Stimulated activated naive CD8-positive, alpha-beta T cell treated with anti-CD3 and anti-CD28 coated beads, Interleukin-15, amount 100 ng/mL, for 72 hours (primary cell): Measurements from ENCODE around the gene OPRL1.
A peak's percentile ranks its signal among the peaks of the same experiment; 100 is the strongest.

ENCODE experiments used
- ATAC-seq: fragments of 150-1000 bp; cut with Tn5 transposase; 2 replicates; pipeline ENCODE4 v1.10.0; 2021; ENCODE audit warnings: mild to moderate bottlenecking, moderate library complexity
- DNase-seq, 2 donors: peaks; one replicate each; pipeline ENCODE4 v3.0.0; 2021 to 2022
- H3K27ac Mint-ChIP-seq, 2 donors: one replicate each; pipeline ENCODE4 v1.8.0; 2022; ENCODE audit warnings: mild to moderate bottlenecking in 2 of 2, mixed read lengths in 2 of 2, moderate library complexity in 2 of 2
- H3K27me3 Mint-ChIP-seq: one replicate; pipeline ENCODE4 v1.8.0; 2022; ENCODE audit warnings: mixed read lengths
- H3K4me1 Mint-ChIP-seq: one replicate; pipeline ENCODE4 v1.8.0; 2022; ENCODE audit warnings: mild to moderate bottlenecking, mixed read lengths
- H3K4me3 Mint-ChIP-seq, 2 donors: one replicate each; pipeline ENCODE4 v1.8.0; 2022; ENCODE audit warnings: mild to moderate bottlenecking in 2 of 2, mixed read lengths in 2 of 2, moderate library complexity in 1 of 2
- H3K9me3 Mint-ChIP-seq, 2 donors: one replicate each; pipeline ENCODE4 v1.8.0; 2022; ENCODE audit warnings: mixed read lengths in 2 of 2

OPRL1 gene

DNA sequence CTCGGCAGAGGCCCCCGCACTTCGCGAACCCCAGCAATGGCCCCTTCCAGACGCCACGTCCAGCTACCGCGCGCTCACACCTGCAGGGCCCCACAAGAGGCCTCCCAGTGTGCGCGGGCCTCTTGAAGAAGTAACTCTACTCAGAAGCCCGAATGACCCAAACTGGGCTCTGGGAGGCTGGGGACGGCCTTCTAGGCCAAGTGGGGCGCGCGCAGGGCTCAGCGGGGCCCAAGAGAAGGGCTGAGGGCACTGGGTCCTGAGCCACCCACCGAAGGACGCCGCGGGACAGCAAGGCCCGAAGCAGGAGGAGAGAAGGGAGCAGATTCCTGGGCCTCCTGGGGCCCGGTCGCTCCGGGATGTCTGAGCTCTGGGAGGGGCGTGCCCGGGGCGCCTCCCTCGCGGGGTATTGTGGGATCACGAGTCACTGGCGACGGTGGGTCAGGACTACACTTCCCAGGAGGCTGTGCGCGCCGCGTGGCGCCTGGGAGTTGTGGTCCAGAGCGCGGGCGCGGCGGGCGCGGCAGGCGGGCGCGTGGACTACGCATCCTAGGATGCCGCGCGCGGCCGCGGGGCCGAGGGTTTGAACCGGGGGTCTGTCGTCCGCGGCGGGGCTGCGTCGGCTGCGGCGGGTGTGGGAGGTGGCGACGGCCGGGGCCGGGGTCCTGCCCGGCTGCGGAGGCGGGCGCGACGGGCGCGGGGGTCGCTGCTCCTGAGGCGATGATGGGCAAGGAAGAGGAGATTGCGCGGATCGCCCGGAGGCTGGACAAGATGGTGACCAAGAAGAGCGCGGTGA lies 17.1 kb upstream of the OPRL1 start, which contains the start of gene TCEA2:
TSS of gene TCEA2 (plus strand) at position 603 of the 793 bp plus-strand sequence. CDS start at position 718, 115 bp downstream.
- Mint-ChIP-seq H3K27me3 (no peaks in the 10 kb centered on the region), H3K27ac (peak within 1 kb of the TSS; percentile 89 to 91), H3K9me3 (no peaks in the 10 kb centered on the region), H3K4me3 (peak within 1 kb of the TSS; percentile 86 to 92), H3K4me1 (peaks cover 72% of the 10 kb centered on the region)
- DNase-seq (peak; percentile 87 to 94), ATAC-seq (peak; percentile 85)

DNA sequence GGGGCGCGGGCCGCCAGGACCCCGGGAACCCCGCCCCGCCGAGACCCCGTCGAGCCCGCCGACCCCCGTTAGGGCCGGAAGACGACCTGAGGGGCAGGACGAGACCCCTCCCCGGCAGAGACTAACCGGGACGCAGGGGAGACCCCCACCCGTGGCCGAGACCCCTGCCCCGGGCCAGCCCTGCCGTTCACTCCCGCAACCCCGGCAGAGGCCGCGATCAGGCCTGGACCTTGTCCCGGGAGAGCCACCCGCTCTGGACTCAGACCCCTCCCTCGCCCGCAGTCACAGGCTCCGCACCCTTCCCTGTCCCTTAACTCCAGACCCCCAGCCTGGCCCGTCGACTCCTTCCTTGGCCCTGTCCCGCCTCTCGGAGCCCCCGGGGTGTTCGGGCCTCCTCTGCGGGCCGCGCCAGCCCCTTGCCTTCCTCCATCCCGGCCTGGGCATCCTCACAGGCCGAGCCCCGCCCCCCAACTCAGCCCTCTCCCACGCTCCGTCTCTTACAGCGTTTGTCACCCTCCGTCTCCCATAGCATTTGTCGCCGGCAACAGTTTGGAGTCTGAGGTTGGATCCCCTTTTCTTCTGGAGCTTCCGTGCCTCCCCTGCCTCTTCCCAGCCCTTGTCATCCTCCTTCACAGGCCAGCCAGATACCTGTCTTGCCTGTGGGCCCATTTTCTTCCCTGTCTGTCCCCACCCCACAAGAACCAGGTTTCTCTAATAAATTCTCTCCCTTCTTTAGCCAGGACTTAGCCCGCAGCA lies 16.3 kb upstream of the OPRL1 start:
- H3K27me3 Mint-ChIP-seq: no peaks in the 10 kb centered on the region
- DNase-seq: peak in 1 of 2 donors; percentile 42
- peak overlapping the region; percentile 86 to 92 for H3K4me3 Mint-ChIP-seq
- ATAC-seq: no peak
- H3K4me1 Mint-ChIP-seq: peaks cover 72% of the 10 kb centered on the region
- H3K27ac Mint-ChIP-seq: peak overlapping the region; percentile 89 to 91
- no peaks in the 10 kb centered on the region for H3K9me3 Mint-ChIP-seq

DNA sequence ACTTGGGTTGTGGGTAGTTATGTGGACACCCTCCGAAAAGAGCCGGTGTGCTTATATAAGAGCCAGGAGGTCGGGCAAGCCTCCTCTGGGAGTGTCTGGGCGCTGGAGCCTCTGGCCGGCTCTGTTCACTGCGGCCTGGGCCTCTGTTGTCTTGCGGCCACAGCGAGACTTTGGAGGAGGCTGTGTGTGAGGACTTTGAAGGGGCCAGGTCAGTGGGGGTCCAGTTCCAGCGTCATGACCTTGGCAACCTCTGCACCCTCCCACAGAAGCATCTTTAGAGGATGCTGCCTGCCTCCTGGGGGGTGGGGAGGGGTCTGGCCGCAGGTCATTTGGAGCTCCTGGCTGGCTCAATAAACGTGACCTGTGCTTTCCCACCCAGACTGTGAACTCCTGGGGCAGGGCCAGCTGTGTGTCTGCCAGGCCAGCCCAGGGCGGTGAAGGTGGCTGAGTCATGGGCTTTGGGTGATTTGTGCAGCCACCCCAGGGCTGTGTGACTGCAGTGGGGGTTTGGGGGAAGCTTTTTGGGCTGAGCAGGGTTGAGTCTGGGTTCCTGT lies 15.7 kb upstream of the OPRL1 start:
- peak overlapping the region; percentile 74 to 89 for H3K27ac Mint-ChIP-seq
- no peaks in the 10 kb centered on the region for H3K9me3 Mint-ChIP-seq
- DNase-seq: no peak
- H3K27me3 Mint-ChIP-seq: no peaks in the 10 kb centered on the region
- peaks cover 72% of the 10 kb centered on the region for H3K4me1 Mint-ChIP-seq
- no peak for ATAC-seq
- peak overlapping the region; percentile 86 to 92 for H3K4me3 Mint-ChIP-seq

DNA sequence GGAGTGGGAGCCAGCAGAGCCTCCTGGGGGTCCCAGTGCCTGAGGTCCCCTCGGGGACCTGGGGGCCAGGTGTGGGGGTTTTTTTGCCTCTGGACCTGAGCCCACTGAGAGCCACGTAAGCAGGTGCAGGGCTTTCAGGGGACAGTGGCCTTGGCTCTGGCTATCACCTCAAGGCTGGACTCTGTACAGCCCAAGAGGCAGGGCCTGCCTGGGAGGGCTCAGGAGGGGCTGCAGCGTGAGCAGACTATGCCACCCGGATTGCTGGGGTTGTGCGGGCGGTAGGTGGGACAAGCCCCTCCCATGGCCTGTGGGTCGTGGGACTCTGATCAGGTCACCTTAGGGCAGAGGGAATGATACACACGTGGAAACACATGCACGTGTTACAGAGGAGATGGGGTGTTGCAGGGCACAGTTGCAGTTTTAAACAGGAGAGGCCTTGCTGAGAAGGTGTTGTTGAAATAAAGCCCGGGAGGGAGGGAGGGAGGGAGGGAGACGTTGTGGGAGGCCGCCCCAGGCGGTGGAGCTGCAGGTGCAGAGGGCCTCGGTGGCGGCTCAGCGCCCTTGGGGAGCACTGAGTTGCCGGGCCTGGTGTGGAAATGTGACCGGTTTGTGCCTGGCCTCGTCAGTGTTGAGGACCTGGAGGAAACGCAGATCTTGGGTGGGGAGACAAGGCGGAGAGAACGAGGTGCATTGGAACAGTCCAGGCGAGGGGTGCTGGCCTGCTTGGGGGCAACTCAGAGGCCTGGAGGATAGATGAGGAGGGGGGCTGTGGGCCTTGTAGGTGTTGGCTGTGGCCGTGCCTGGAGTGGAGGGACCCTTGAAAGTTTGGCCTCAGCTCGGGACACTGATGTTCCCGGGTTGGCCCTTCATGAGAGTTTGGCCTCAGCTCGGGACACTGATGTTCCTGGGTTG lies 14.6 kb upstream of the OPRL1 start:
- Mint-ChIP-seq H3K4me3 (peak overlapping the region; percentile 35 to 36), H3K27ac (no peak overlapping the region), H3K27me3 (no peaks in the 10 kb centered on the region), H3K4me1 (peaks cover 72% of the 10 kb centered on the region), H3K9me3 (no peaks in the 10 kb centered on the region)
- ATAC-seq: no peak
- no peak for DNase-seq

DNA sequence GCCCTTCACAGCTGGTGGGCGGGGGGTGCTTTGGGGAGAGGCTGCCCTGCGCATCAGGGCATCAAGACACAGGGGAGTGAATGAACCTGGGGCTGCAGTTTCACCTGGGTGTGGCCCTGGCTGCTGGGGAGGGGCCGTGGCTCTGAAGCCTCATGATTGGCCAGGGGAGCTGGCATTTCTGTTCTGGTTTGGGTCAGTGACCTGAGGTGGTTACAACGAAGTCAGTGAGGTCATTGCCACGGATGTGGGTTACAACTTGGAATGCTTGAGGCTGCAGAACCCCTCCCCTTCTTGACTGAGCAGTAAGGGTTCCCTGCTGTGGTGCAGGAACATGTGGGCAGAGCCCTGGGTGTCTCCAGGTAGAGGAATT lies 13.9 kb upstream of the OPRL1 start:
- ATAC-seq (peak; percentile 78), DNase-seq (peak; percentile 62 to 86)
- H3K9me3 Mint-ChIP-seq: no peaks in the 10 kb centered on the region
- H3K27ac Mint-ChIP-seq: peak overlapping the region in 1 of 2 donors; percentile 42
- peaks cover 72% of the 10 kb centered on the region for H3K4me1 Mint-ChIP-seq
- peak overlapping the region; percentile 30 to 35 for H3K4me3 Mint-ChIP-seq
- no peaks in the 10 kb centered on the region for H3K27me3 Mint-ChIP-seq

DNA sequence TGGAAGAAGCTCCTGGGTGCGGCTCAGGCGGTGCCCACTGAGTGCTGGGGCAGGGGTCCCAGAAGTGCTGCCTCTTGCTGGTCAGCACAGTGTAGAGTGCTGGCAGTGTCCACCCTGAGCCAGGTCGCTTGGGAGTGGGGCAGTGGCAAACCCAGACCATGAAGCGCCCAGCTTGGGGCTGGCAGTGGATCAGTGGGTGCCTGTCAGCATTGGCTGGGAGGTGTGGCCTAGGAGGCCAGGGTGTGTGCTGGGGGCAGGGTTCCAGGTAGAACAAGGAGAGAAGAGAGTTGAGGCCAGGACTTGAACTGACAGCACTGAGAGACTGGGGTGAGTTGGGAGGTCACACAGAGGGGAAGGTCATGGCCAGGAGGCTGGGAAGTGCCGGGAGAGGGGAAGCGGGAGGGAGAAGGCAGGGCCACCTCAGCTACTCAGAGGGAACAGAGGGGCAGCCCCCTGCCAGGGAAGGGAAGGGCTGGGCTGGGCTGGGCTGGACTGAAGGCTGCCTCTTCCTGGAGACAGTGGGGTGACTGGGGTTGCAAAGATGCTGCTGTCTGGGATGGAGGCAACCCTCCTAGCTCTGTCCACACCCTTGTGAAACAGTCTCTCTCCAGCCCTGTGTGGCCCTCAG lies 12.8 kb upstream of the OPRL1 start:
- H3K27ac Mint-ChIP-seq: peak overlapping the region in 1 of 2 donors; percentile 20
- ATAC-seq: no peak

DNA sequence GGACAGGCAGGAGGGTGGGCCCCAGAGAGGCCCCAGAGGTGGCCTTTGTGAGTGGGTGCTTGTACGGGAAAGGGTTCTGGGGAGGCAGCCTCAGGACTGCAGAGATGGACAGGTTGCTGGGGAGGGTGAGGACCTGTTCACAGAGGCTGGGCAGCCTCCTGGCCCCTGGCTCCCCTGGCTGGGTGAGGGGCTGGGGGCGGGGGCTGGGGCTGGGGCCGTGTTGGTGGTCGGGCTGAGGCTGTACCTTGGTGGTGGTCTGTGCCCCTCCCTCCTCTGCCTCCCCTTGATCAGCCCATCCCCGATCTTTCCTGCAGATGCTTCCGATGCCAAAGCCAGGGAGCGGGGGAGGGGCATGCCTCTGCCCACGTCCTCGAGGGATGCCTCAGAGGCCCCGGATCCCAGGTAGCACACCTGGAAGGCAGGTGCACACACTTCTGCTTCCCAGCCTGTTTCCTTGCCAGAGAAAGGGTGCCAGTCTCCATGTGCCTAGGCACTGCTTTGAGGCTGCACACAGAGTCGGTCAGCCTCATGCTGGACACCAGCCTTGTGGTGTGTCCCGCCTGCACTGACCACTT lies 12.1 kb upstream of the OPRL1 start:
- Mint-ChIP-seq H3K9me3 (no peaks in the 10 kb centered on the region), H3K4me3 (no peak overlapping the region), H3K27me3 (no peaks in the 10 kb centered on the region), H3K27ac (peak overlapping the region in 1 of 2 donors; percentile 84), H3K4me1 (peaks cover 76% of the 10 kb centered on the region)
- no peak for ATAC-seq
- DNase-seq: no peak

More for the DNA sequence above, 12.8 kb upstream of the OPRL1 start:
- no peak overlapping the region for H3K4me3 Mint-ChIP-seq
- H3K27me3 Mint-ChIP-seq: no peaks in the 10 kb centered on the region
- H3K9me3 Mint-ChIP-seq: no peaks in the 10 kb centered on the region
- H3K4me1 Mint-ChIP-seq: peaks cover 77% of the 10 kb centered on the region
- DNase-seq: no peak

DNA sequence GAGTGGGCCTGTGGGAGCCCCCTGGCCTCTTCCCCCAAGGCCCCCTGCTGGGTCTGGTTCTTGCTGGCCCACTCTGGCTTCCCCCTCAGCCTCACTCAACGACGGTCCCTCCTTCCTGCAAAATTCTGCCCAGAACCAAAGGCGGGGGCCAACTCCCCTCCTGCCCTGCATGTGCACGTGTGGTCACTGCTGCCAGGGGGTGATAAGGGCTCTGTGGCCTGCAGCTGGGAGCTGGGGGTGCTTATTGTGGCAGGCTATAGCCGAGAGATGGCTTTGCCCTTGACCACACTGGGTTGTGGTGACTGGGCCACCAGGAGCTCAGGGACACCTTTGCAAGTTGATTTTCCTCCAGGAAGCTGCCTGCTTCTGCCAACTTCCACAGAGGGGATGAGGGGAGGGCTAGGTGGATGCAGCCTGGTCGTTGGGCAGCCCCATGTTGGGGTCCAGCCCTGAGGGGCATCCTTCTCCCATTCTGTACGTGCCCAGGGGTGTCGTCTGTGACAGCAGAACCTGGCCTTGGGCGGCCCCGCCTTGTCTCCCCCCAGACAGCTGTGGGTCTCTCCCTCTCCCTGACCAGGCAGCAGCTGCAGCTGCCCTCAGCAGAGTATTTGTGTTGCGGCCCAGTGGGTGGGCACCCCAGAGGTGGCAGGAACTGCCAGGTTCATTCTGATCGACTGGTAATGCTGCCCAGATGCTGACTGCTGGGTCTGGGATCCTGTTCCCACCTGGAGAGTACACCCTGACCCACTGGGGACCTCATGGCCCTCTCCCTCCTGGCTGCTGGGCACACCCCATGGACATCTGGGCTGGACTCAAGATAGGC lies 11.3 kb upstream of the OPRL1 start:
- Mint-ChIP-seq H3K27me3 (no peaks in the 10 kb centered on the region), H3K4me1 (peaks cover 74% of the 10 kb centered on the region)

DNA sequence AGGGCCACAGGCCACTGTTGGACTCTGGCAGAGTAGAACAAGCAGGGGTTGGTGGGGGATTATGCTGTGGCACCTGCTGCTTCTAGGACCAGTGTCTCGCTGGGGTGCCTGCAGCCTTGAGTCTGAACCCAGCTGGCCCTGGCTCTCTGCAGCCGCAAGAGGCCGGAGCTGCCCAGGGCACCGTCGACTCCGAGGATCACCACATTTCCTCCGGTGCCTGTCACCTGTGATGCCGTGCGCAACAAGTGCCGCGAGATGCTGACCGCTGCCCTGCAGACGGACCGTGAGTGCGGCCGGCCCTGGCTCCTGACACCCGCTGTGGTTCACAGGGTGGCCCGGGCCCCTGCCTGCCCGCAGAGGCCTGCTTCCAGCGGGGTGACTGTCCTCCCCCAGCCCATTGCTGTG lies 10.7 kb upstream of the OPRL1 start:
- ATAC-seq: no peak
- Mint-ChIP-seq H3K27me3 (no peaks in the 10 kb centered on the region), H3K4me1 (peaks cover 71% of the 10 kb centered on the region), H3K4me3 (no peak overlapping the region), H3K27ac (no peak overlapping the region), H3K9me3 (no peaks in the 10 kb centered on the region)
- no peak for DNase-seq

More for the DNA sequence above, 11.3 kb upstream of the OPRL1 start:
- ATAC-seq (no peak), DNase-seq (no peak)
- Mint-ChIP-seq H3K27ac (peak overlapping the region; percentile 34 to 52), H3K4me3 (no peak overlapping the region), H3K9me3 (no peaks in the 10 kb centered on the region)

DNA sequence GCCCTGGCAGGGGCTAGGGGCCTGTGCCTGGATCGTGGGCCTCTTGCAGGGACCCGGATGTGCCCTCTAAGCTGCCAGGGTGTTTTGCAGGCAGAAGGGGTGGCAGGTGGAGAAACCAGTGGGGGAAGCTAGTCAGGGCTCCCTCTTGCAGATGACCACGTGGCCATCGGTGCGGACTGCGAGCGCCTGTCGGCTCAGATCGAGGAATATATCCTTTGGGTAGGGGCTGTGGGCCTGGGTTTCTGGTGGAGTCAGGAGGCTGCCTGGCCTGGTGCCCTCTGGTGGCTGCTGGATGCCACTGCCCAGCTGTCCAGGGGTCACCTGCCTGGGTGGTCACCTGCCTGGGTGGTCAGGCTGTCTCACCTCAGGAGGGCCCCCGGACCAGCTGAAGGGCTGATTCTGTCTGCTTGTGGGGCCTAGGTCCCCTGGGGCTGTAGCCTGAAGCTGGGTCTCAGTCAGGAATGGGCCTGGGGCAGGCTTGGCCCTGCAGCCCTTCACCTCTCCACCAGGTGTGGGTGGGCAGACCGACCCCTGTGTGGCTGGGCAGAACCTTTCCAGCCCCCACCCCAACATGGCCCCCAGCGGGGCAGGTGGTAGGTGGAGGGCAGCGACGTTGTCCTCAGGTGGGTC lies 10.2 kb upstream of the OPRL1 start:
- no peak for DNase-seq
- Mint-ChIP-seq H3K27ac (no peak overlapping the region), H3K4me3 (no peak overlapping the region), H3K4me1 (peaks cover 67% of the 10 kb centered on the region), H3K27me3 (no peaks in the 10 kb centered on the region), H3K9me3 (no peaks in the 10 kb centered on the region)
- no peak for ATAC-seq

DNA sequence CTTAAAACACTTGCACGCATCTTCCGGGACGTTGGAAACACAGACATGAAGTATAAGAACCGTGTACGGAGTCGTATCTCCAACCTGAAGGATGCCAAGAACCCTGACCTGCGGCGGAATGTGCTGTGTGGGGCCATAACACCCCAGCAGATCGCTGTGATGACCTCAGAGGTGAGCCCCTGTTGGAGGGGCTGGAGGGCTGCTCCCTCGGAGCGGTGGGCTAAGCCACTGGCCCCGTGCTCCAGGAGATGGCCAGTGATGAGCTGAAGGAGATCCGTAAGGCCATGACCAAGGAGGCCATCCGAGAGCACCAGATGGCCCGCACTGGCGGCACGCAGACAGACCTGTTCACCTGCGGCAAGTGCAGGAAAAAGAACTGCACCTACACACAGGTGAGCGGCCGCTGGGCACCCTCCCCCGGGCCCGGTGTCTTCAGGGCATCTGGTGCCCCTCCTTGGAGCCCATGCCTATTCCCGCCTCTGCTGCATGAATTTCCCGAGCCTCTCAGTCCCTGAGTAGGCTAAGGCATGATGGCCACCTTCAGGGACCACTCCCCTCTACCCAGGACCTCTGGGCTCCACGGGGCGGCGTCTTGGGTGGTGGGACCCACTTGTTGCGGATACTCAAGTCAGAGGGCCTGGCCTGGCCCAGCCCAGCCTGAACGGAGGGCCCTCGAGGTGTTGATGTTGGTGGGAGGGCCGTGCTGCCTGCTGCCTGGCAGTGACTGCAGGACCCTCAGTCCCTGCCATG lies 9.5 kb upstream of the OPRL1 start:
- Mint-ChIP-seq H3K4me3 (no peak overlapping the region), H3K27me3 (no peaks in the 10 kb centered on the region), H3K9me3 (no peaks in the 10 kb centered on the region), H3K27ac (peak overlapping the region in 1 of 2 donors; percentile 49), H3K4me1 (peaks cover 64% of the 10 kb centered on the region)
- DNase-seq: no peak
- ATAC-seq: no peak

DNA sequence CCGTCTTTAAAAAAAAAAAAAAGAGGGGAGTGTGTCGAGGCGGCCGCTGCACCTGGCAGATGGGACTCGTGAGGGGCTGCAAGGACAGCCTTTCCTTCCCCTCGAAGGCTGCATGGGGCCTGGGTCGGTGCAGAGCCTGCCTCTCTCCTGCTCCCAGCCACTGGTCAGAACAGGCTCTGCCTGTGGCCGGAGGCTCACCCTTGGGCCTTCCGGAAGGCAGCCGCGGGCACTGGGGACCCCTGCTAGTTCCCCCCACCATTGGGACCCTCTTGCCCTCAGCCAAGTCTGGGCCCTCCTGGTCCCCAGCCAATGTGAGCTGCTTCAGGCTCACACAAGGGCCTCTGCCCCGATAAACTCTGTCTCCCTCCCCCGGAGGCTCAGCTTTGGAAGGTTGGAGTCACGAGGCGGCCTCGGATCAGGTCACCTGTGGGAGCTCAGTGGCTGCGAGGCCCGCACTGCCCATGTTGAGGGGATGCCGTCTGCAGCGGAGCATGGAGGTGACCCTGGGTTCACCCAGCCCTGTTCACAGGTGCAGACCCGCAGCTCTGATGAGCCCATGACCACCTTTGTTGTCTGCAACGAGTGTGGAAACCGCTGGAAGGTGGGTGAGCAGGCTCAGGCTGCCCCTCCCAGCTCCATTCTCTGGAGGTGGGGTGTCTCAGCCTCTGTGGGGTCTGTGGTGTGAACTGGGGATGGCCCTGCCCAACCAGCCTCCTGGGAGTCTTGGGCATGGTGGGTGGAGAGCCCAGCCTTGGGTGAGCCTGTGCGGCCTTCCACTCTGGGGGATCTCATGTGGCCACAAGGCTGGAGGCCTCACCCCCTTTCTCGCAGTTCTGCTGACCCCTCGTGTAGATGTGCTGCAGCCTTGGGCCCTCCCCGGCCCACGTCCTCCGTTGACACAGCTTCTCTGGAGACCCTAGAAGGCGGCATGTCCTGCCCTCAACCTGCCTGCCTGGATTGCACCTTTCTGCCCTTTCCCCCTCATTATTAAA lies 8.2 kb upstream of the OPRL1 start:
- Mint-ChIP-seq H3K27ac (no peak overlapping the region), H3K4me1 (peaks cover 64% of the 10 kb centered on the region), H3K4me3 (no peak overlapping the region), H3K9me3 (no peaks in the 10 kb centered on the region), H3K27me3 (no peaks in the 10 kb centered on the region)
- DNase-seq: no peak
- no peak for ATAC-seq
